HTERT RPE-1 (cell line): ENCODE results near the gene PBX1.

Experiments used
- in situ Hi-C: fragments of 300-500 bp; cut with MboI; formaldehyde crosslinking; loops from 4 replicates; pipeline ENCODE4 v1.14.3; 2020; ENCODE audit warnings: low sequenced_read_pairs

PBX1 gene

GRCh38 chr1:164746632-164747031 is 187.6 kb downstream of the PBX1 start:
- in situ Hi-C loops, result no loop called here

- in situ Hi-C loops, result no loop called here
Observed at GRCh38 chr1:164748253-164748899, 189.4 kb downstream of the PBX1 start.

DNA sequence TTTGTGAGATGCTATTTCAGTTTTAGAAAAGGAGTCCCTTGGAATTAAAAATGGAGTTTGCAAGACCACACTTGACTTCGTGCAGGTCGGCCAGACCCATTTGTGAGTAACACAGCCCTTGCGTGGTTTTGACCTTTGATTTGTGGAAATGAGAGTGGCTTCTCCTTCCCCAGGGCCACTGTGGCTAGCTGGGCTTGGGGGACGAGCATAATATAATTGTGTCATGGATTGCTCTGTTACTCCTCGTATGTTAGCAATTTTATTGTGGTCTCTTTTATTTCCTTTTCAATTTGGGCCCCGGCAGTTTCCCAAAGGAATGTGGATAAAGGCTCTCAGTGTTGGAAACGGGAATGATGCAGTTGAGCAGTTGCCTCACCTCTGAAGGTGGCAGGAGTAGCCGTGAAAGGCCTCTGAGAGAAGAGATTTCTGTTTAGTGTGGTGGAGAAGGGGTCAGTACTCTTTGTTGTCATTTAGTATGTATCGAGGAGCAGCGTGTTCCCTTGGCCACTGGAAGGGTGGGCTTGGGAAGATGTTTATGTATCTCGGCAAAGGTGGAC is 194.6 kb downstream of the PBX1 start:
- in situ Hi-C loops, result no loop called here

- in situ Hi-C loops, result no loop called here
Observed at GRCh38 chr1:164754088-164754600, 195.2 kb downstream of the PBX1 start.

GRCh38 chr1:164755690-164756089 is 196.7 kb downstream of the PBX1 start:
- in situ Hi-C loops, result no loop called here

DNA sequence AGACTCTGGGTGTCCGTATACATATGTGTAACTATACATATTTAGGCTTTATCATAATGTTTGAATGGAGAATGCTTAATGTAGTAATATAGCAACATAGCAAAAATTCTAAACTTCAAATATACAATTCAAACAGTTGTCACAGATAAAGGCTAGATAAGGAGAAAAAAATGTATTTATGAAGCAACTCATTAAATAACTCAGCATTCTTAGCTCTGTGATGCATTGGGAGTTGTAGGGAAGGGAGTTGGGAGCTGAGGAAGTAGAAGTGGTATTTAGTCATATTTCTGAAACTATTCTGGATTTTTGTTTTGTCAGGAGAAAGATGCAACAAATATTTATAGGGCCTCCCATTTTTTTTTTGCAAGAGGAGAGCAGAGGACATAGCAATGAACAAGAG is 197.8 kb downstream of the PBX1 start:
- in situ Hi-C loops, result no loop called here

GRCh38 chr1:164757625-164758024 is 198.6 kb downstream of the PBX1 start:
- in situ Hi-C loops, result no loop called here

DNA sequence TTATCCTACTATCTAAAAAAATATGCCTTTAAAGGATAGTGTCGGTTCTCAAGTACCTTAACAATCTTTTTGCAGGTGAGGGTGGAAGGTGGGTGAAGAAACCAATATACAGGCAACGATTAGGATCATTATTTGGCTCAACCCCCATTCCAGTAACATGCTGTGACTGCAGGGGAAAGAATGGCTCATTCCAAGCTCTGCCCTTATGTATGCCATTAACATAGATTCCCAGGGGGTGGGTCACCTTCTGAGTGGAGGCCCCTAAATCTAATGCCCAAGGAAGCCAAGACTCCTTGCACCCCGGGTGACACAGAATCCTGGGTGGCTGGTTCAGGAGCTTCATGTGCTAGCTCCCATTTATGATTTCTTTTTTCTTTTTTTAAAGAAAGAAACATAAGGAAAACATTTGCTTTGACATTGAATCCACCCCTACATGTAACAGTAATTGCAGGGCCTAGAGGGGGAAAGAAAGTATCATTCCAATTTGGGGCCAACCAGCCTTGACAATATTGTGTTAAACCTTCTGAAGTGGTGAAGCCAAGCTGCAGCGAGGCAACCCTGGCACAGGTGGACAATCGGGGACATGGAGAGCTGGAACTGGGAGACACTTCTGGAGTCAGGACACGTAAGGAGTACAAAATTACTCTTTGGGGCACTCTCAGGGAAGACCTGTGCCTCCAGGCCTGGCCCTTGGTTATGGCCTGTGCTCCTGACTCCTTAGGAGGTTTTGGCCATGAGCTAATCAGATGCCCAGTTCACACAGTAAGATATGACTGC is 200.3 kb downstream of the PBX1 start:
- in situ Hi-C loops, result no loop called here

DNA sequence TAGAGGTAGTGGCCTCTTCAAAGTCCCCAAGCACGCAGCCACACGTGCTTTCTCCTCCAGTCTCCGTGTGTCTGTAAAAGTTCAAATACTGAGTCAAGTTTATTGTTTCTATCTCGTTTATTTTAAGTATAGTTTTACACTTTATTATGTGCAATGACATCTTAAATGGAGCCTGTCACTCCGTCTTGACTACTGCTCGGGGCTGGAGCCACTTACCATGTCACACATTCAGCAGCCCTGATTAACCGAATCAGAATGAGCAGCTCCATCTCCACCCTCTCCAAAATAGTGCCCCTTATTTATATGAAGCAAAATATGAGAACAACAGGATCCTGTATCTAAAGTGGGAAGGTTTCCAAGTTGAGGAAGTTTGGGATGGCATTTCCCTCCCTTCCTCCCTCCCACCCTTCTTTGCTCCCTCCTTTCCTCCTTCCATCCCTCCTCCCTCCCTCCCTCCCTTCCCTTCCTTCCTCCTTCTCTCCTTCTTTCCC is 201.0 kb downstream of the PBX1 start:
- in situ Hi-C loops, result no loop called here

- in situ Hi-C loops, result no loop called here
Observed at GRCh38 chr1:164760569-164760968, 201.6 kb downstream of the PBX1 start.

GRCh38 chr1:164761009-164761408 is 202.0 kb downstream of the PBX1 start:
- in situ Hi-C loops, result no loop called here

DNA sequence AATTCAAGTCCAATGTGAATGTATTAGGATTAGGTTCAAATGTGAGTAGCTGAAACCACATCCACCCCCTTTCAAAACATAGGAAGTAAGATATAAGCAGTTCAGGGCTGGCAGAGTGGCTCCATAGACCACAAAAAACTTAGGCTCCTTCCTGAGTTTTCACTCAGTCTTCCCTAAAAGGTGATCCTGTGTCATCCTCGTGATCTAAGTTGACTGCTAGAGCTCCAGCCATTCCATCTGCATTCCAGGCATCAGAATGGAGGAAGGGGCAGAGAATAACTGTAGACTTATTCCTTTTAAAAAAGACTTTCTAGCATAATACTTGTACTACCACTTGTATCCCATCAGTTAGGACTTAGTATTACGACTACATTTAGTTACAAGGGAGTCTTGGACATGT is 204.1 kb downstream of the PBX1 start:
- in situ Hi-C loops, result no loop called here

- in situ Hi-C loops, result no loop called here
Observed at GRCh38 chr1:164764333-164764732, 205.3 kb downstream of the PBX1 start.

DNA sequence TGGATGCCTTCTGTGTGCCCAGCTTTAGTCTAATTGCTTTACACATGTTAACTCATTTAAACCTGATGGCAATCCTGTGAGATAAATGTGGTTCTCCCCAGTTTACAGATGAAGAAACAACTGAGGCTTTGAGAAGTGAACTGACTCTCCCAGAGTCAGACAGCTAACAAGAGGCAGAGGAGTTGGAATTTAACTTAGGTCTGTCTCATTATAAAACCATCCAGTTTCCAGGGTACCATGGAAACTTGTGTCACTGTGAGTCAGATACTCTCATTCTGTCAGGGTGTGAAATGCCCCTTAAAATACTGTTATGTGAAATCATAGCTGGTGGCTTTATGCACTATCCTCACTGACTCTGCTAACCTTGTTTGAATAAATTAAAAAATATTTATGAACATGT is 206.6 kb downstream of the PBX1 start:
- in situ Hi-C loops, result no loop called here

GRCh38 chr1:164765992-164766720 is 207.2 kb downstream of the PBX1 start:
- in situ Hi-C loops, result no loop called here

GRCh38 chr1:164767752-164768402 is 208.9 kb downstream of the PBX1 start:
- in situ Hi-C loops, result no loop called here

GRCh38 chr1:164768619-164769018 is 209.6 kb downstream of the PBX1 start:
- in situ Hi-C loops, result no loop called here

- in situ Hi-C loops, result no loop called here
Observed at GRCh38 chr1:164769486-164770130, 210.6 kb downstream of the PBX1 start.

GRCh38 chr1:164770131-164770529 is 211.1 kb downstream of the PBX1 start:
- in situ Hi-C loops, result no loop called here

DNA sequence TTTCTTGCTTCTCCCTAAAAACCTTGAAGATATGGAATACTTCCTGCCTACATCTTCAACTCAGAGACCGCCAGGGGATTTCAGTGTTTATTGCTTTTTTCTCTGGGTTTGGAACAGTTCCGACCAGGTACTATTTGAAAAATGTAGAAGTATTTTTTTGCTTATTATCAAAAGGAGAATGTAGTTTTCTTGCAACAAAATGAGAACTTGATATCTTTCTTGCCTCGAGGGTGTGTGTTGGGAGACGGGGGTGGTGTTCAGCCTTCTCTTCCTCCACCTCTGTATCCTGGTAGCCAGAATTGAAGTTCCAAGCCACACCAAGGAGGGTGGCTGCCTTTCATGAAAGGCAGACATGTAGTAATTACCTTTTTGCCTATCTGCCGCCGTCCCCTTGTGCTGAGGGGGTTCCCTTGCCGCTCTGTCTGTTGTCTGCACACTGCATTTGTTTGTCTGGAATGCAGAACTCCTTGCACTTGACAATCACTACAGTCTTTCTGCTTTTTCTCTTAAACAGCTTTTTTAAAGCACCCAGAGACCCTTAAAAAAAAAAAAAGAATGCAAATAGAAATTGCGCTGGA is 212.1 kb downstream of the PBX1 start:
- in situ Hi-C loops, result no loop called here
